ENCODE measurements around the gene PTBP3.

GRCh38 chr9:112194969-112195431, 138.4 kb downstream of the PTBP3 start:
- no peak for TF ChIP-seq CTCF (conservative IDR thresholded peaks at IDR 0.05; ENCODE audit: low read depth, low read length)
- TF ChIP-seq EZH2phosphoT487 (IDR thresholded peaks at IDR 0.05; ENCODE audit: borderline replicate concordance, low read length): no peak
- TF ChIP-seq EZH2 (IDR thresholded peaks at IDR 0.05; ENCODE audit: low read length, unreplicated experiment): no peak

Data from PC-3 (cell line).